Measurements from ENCODE around the gene EHD3.

EHD3 gene

GRCh38 chr2:31199206-31199605 is 34.7 kb upstream of the EHD3 start:
- Histone ChIP-seq H3K27me3 (replicated peaks; ENCODE audit: insufficient read depth, low read length) (no peaks in the 10 kb centered on the region), H3K4me2 (ENCODE audit: low read depth, low read length) (no peak overlapping the region), H4K20me1 (ENCODE audit: insufficient read depth, low read length) (no peaks in the 10 kb centered on the region), H3K9me2 (replicated peaks; ENCODE audit: insufficient read depth, low read length) (no peaks in the 10 kb centered on the region), H3K4me1 (ENCODE audit: low read length) (no peaks in the 10 kb centered on the region), H3K9ac (ENCODE audit: low read length) (no peak overlapping the region), H3K4me3 (ENCODE audit: low read length) (no peak overlapping the region), H2AFZ (ENCODE audit: low read length) (no peak overlapping the region), H3K79me2 (ENCODE audit: low read length) (no peaks in the 10 kb centered on the region), H3K27ac (ENCODE audit: low read length) (no peak overlapping the region), H3K36me3 (replicated peaks; ENCODE audit: insufficient read depth, low read length) (no peaks in the 10 kb centered on the region), H3K9me3 (replicated peaks; ENCODE audit: insufficient read depth, low read length) (no peaks in the 10 kb centered on the region), H3F3A (ENCODE audit: insufficient read depth, low read length) (no peaks in the 10 kb centered on the region)
- DNase-seq: no peak
- no peak for TF ChIP-seq EZH2 (optimal IDR thresholded peaks at IDR 0.05; ENCODE audit: low read depth, low read length)
- TF ChIP-seq, protein P1, sequence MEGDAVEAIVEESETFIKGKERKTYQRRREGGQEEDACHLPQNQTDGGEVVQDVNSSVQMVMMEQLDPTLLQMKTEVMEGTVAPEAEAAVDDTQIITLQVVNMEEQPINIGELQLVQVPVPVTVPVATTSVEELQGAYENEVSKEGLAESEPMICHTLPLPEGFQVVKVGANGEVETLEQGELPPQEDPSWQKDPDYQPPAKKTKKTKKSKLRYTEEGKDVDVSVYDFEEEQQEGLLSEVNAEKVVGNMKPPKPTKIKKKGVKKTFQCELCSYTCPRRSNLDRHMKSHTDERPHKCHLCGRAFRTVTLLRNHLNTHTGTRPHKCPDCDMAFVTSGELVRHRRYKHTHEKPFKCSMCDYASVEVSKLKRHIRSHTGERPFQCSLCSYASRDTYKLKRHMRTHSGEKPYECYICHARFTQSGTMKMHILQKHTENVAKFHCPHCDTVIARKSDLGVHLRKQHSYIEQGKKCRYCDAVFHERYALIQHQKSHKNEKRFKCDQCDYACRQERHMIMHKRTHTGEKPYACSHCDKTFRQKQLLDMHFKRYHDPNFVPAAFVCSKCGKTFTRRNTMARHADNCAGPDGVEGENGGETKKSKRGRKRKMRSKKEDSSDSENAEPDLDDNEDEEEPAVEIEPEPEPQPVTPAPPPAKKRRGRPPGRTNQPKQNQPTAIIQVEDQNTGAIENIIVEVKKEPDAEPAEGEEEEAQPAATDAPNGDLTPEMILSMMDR (IDR thresholded peaks at IDR 0.05; ENCODE audit: low read length): no peak
- TF ChIP-seq EZH2phosphoT487 (IDR thresholded peaks at IDR 0.05; ENCODE audit: low read length): no peak

DNA sequence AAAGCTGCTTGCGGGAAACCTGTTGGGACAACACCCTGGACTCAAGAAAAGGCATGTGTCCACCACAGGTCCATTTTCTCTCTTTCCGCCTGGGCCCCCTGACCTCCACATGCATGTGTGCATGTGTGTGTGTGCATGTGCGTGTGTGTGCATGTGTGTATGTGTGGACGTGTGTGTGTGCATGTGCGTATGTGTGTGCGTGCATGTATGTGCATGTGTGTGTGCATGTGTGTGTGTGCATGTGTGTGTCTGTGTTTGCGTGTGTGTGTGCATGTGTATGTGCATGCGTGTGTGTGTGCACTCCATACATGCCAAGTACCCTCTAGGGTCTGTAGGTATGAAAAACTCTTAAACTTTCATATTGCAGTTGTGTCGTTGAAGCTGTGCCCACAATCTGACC is 33.0 kb upstream of the EHD3 start:
- no peak for DNase-seq

GRCh38 chr2:31202041-31202440 is 31.9 kb upstream of the EHD3 start:
- no peak overlapping the region for H3K4me3 ChIP-seq (ENCODE audit: low read length)
- DNase-seq: peak; percentile 1
- no peaks in the 10 kb centered on the region for H3K79me2 ChIP-seq (ENCODE audit: low read length)
- peaks cover 7% of the 10 kb centered on the region for H3K4me1 ChIP-seq (ENCODE audit: low read length)
- H3K9ac ChIP-seq (ENCODE audit: low read length): no peak overlapping the region
- H3K9me2 ChIP-seq (replicated peaks; ENCODE audit: insufficient read depth, low read length): no peaks in the 10 kb centered on the region
- H2AFZ ChIP-seq (ENCODE audit: low read length): no peak overlapping the region
- no peak overlapping the region for H3K4me2 ChIP-seq (ENCODE audit: low read depth, low read length)
- TF ChIP-seq EZH2 (optimal IDR thresholded peaks at IDR 0.05; ENCODE audit: low read depth, low read length) (no peak), EZH2phosphoT487 (IDR thresholded peaks at IDR 0.05; ENCODE audit: low read length) (no peak)
- TF ChIP-seq, protein P1 (IDR thresholded peaks at IDR 0.05; ENCODE audit: low read length): no peak
- no peaks in the 10 kb centered on the region; the same call in 1 of the 2 replicates for H3F3A ChIP-seq (ENCODE audit: insufficient read depth, low read length)
- no peaks in the 10 kb centered on the region for H3K9me3 ChIP-seq (replicated peaks; ENCODE audit: insufficient read depth, low read length)
- no peaks in the 10 kb centered on the region for H3K27me3 ChIP-seq (replicated peaks; ENCODE audit: insufficient read depth, low read length)
- no peaks in the 10 kb centered on the region for H3K36me3 ChIP-seq (replicated peaks; ENCODE audit: insufficient read depth, low read length)
- H4K20me1 ChIP-seq (ENCODE audit: insufficient read depth, low read length): no peaks in the 10 kb centered on the region
- no peak overlapping the region for H3K27ac ChIP-seq (ENCODE audit: low read length)

More for the DNA sequence above, 33.0 kb upstream of the EHD3 start:
- Histone ChIP-seq H3K36me3 (replicated peaks; ENCODE audit: insufficient read depth, low read length) (no peaks in the 10 kb centered on the region), H3K27me3 (replicated peaks; ENCODE audit: insufficient read depth, low read length) (no peaks in the 10 kb centered on the region), H3K9me3 (replicated peaks; ENCODE audit: insufficient read depth, low read length) (no peaks in the 10 kb centered on the region), H3K4me1 (ENCODE audit: low read length) (no peaks in the 10 kb centered on the region), H3K4me2 (ENCODE audit: low read depth, low read length) (no peak overlapping the region), H3K9me2 (replicated peaks; ENCODE audit: insufficient read depth, low read length) (no peaks in the 10 kb centered on the region), H3K79me2 (ENCODE audit: low read length) (no peaks in the 10 kb centered on the region), H4K20me1 (ENCODE audit: insufficient read depth, low read length) (no peaks in the 10 kb centered on the region), H3K4me3 (ENCODE audit: low read length) (no peak overlapping the region), H2AFZ (ENCODE audit: low read length) (no peak overlapping the region), H3K27ac (ENCODE audit: low read length) (no peak overlapping the region), H3K9ac (ENCODE audit: low read length) (no peak overlapping the region), H3F3A (ENCODE audit: insufficient read depth, low read length) (no peaks in the 10 kb centered on the region)
- TF ChIP-seq, protein P1 (IDR thresholded peaks at IDR 0.05; ENCODE audit: low read length): no peak
- TF ChIP-seq EZH2phosphoT487 (IDR thresholded peaks at IDR 0.05; ENCODE audit: low read length) (no peak), EZH2 (optimal IDR thresholded peaks at IDR 0.05; ENCODE audit: low read depth, low read length) (no peak)

Data from MM.1S (cell line).